ENCODE results near the gene GABBR2.

- TF ChIP-seq CTCF (IDR thresholded peaks at IDR 0.05) = no peak
- TF ChIP-seq POLR2A (IDR thresholded peaks at IDR 0.05) = no peak
Measured at GRCh38 chr9:98263080-98263479, 445.7 kb downstream of the GABBR2 start.

All from right lobe of liver (tissue), 4 donors.